HG03442 (cell line): ENCODE results near the gene AGRN.
"Not testable (repeated sequence)": the region's sequence is repeated elsewhere in the genome, so short reads cannot be mapped to it uniquely, and the experiment has no call there.

Source experiments
- ATAC-seq: cut with Tn5 transposase; IDR thresholded peaks from one replicate; pipeline ENCODE4 v1.9.1; 2021; ENCODE audit warnings: mild to moderate bottlenecking, moderate library complexity; ENCODE audit not compliant: unreplicated experiment

Gene AGRN

DNA sequence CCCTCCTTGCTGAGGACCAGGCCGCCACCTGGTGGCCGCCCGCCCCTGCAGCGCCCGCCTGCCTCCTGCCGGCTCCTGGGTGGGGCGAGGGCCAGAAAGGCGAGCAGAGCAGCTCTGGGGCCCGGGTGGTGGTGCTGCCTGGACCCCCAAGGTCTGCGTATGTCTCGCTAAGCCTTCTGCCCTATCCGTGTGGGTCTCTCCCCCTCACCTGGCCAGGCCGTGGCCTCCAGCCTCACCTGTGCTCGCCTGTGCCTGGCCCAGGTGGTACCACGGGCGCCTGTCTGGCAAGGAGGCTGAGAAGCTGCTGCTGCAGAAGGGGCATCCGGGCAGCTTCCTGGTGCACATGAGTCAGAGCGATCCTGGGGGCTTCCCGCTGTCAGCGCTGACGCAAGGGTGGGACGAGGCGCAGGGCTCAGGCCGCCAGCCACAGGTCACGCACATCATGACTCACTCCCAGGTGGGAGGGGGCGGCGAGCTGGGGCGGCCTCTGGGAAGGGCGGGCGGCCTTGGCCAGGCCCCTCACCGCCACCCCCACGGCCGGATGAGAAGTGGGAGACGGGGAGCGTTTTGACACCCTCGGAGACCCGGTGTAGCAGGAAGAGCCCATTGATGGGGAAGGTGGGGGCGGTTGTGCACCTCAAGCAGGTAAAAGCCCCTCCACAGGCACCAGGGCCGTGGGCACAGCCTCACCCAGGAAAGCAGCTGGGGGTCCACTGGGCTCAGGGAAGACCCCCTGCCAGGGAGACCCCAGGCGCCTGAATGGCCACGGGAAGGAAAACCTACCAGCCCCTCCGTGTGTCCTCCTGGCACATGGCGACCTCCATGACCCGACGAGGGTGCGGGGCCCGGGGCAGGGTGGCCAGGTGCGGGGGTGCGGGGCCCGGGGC is 44.3 kb downstream of the AGRN start:
- peak; percentile 54 for ATAC-seq

DNA sequence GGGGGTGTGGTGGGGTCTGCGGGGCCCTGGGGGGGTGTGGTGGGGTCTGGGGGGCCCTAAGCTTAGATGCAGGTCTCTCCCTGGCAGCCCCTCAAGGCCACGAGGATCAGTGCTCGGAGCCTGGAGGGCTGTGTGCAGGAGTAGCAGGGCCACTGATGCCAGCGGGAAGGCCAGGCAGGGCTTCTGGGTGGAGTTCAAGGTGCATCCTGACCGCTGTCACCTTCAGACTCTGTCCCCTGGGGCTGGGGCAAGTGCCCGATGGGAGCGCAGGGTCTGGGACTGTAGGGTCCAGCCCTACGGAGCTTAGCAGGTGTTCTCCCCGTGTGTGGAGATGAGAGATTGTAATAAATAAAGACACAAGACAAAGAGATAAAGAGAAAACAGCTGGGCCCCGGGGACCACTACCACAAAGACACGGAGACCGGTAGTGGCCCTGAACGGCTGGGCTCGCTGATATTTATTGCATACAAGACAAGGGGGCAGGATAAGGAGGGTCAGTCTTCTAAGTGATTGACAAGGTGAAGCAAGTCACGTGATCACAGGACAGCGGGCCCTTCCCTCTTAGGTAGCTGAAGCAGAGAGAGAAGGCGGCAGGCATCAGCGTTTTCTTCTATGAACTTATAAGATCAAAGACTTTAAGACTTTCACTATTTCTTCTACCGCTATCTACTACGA is 45.5 kb downstream of the AGRN start:
- ATAC-seq, result no peak

DNA sequence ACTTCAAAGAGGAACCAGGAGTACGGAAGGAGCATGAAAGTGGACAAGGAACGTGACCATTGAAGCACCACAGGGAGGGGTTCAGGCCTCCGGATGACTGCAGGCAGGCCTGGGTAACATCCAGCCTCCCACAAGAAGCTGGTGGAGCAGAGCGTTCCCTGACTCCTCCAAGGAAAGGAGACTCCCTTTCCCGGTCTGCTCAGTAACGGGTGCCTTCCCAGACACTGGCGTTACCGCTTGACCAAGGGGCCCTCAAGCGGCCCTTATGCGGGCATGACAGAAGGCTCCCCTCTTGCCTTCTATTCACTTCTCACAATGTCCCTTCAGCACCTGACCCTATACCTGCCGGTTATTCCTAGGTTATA is 46.0 kb downstream of the AGRN start:
- not testable (repeated sequence) for ATAC-seq

DNA sequence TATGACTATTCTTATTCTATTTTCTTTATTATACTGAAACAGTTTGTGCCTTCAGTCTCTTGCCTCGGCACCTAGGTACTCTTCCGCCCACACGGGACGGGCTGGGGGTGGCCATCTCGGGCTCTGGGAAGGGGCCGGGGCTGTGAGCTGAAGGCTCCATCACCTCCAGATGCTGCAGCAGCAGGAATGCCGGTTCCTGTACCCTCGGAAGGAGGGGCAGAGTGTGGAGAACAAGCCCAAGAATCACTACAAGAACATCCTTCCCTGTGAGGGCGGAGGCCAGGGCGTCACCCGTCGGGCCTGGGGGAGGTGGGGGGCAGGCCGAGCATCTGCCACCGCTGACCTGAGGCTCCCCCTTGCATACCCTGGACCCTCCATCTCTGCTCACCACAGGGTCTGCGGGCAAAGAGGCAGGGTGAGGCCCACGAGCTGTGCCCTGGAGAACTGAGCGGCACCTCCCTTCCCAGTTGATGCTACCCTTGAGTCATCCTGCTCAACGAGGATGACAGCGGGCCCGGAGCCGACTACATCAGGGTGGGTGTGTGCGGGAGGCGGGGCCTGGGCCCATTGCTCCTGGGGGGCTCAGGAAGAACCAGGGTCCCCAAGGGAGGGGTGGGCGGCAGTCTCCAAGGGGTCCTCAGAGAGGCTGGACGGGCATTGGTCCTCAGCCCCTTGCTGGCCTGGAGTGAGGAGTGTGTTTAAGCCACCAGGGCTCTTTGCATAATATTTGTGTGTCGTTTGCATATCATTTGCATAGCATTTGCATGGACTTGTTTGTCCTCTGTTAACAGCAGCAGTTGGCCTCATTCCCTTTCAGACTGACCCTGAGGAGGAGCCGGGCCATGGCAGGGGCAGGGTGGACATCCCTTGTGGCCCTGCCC is 46.7 kb downstream of the AGRN start:
- no peak for ATAC-seq

DNA sequence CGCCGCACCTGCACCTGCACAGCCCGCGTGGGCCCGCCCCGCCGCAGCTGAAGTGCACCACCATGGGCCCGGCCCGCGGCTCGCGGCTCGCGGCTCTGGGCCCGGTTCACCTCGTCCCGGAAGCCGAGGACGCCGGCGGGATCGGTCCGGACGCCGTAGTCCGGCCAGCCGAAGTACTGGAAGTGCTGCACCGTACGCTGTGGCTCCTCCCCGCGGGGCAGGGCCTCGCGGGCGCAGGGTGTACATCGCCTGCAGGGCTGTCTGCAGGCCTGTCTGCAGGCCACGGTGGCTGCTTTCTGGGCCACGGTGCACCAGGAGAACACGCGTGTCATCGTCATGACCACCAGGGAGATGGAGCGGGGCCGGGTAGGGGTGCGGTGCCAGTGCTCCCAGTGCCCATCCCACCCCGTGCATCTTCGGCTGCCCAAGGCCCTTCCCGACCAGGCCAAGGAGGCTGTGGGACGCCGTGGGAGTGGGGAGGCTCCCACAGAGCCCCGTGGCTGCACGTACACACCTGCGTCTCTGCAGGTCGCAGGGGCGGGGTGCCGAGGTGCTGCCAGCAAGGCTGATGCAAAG is 47.5 kb downstream of the AGRN start:
- ATAC-seq, result no peak

DNA sequence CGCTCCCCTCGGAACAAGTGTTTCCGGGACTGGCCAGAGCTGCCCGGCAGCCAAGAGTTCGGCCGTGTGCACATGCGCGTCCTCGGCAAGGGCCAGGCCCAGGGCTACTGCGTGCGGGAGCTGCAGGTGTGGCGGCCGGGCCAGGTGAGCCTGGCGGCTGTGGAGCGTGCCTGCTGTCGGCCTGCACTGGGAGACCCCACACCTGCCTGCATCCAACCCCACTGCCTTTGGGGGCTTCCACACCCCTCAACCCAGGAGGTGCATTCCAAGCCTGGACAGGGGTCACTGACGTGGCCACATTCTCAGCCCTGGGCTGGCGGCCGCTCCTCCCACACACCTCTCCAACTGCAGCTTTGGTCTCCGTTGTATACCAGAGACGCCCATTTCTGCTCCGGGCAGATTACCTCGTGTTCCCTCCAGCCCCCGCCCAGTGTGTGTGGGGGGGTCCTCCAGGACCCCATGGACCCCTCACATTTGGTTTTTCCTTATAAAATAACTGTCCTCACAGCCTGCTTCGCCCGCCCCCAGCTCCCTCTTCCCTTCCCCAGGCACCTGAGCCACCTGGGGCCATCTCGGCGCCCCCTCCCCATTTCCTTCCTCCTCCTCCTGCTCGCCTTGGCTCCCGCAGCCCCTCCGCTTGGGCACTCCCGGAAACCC is 48.1 kb downstream of the AGRN start:
- ATAC-seq, result no peak

DNA sequence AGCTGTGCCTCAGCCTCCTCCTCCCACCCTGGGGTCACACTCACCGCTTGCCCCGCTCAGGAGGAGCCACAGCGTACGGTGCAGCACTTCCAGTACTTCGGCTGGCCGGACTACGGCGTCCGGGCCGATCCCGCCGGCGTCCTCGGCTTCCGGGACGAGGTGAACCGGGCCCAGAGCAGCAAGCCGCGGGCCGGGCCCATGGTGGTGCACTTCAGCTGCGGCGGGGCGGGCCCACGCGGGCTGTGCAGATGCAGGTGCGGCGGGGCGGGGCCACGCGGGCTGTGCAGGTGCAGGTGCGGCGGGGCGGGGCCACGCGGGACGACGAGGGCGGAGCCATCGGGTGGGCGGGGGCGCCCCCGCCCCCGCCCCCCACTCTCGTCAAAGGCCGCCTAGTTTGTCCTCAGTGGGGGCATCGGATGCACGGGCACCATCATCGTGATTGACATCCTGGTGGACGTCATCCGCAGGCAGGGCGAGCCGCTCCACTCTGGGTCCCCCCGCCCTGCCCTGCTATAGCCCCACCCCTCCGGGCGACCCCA is 48.7 kb downstream of the AGRN start:
- ATAC-seq, result no peak

DNA sequence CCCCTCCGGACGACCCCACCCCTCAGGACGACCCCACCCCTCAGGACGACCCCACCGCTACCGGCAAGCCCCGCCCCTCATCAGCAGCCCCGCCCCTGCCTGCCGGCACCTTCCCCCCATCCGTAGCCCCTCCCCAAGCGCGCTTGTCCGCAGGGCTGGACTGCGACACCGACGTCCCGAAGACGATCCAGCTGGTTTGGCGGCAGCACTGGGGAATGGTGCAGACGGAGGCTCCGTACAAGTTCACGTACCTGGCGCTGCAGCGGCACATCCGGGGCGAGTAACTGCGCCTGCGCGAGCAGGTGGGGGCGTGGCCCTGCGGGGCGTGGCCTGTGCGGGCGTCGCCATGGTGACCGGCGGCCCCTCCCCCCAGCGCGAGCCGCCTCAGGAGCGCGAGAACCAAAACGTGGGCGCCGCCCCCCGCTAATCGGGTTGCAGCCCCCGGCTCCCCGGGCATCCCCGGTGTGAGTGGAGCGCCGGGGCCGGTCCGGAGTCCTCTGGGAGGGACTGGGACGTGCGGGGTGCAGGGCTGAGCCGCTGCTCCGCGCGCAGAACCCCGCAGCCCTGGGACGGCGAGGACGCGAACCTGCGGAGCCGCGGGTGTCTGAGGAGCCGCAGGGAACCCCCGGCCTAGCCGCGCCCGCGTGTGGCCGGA is 49.3 kb downstream of the AGRN start:
- no peak for ATAC-seq

DNA sequence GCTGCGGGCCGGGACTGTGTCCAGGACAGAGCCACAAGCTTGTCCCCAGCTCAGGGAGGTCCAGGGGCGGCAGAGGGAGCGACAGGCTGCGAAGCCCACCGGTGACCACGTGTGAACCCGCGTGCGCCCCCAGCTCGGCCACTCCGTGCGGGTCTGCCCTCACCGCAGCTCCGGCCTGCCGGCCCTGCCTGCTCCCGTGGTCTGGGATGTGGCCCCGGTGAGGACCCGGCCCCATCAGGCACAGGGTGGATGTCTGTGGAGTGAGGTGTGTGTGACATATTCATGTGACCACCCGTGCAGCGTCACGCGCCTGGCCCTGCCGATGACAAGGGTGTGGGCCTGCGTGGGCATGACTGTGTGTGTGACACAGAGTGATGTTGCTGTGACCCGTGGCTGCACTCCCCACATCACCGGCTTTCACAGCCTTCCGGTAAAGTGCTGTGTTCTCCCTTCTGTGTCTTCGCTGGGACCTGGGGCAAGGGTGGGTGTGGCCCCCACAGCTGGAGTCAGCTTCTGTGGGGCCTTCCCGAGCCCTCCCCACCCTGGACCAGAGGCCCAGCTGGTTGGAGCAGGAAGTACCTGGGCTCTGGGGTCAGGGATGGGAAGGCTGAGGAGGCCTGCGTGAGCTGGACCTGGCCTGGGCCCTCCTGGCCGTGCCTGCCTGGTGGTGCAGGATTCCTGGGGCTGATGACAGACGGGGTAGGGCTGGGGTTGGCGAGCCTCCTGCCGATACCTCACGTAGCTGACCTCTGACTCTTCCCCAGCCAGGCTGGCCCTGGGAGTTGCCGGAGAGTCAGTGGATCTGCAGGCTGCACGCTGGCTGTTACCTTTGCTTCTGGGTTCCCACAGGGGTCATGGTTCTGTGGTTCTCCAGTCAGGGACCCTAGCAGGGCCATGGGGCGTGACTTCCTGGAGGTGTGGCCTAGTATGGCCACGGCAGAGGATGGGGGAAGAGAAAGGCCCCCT is 50.1 kb downstream of the AGRN start:
- no peak for ATAC-seq

DNA sequence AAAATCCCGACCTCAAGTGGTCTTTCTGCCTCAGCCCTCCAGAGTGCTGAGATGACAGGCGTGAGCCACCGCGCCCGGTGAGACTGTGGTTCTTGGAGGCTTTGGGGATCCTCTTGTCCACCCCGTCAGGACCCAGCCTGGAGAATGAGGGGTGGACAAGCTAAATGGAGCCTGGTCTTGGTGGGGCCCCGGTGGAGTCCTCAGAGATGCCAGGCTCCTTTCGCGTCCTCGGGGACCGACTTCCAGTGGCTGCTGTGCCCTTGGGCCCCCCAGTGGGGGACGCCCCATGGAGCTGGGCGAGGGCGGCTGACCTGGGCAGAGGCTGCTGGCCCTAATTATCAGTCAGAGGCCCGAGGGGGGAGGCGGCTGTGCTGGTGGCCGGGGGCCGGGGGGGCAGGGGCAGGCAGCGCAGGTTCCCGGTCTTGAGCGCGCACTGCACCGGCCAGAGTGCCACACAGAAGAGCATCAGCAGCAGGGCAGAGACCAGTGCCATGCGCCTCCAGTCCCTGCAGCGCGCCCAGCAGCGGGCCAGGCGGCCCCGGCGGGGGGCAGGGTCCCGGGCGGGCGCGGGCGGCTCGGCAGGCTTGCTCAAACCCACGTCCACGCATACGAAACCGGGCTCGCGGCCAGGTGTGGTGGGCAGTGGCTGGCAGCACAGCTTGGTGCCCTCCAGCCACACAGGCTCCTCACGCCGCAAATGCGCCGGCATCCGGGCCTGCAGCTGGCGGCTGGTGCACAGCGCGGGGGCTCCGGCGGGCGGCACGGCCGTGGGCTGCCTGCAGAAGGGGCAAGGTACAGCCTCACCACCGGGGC is 51.8 kb downstream of the AGRN start:
- ATAC-seq, result no peak

DNA sequence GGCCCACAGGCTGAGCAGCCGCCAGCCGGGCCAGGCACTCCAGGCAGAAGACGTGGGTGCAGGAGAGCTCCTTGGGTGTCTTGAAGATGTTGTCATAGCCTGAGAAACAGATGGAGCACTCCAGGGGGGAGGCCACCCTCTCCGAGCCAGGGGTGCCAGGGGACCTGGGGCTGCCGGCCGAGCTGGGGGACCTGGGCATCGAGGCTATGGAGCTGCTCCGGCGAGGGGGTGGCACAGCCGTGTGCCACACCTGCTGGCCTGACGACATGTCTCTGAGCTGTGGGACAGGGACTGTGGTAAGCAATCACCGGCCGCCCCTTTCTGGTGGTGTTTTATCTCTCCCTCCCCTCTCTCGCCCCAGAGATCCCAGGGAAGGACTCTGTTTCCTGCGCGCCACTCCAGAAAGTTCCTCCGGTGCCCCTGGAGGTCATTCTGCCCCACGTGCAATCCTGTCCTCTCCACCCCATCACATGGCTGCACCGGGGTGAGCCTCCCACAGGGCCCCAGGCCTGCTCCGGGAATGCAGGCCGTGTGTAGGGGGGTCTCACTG is 52.5 kb downstream of the AGRN start:
- ATAC-seq, result no peak

DNA sequence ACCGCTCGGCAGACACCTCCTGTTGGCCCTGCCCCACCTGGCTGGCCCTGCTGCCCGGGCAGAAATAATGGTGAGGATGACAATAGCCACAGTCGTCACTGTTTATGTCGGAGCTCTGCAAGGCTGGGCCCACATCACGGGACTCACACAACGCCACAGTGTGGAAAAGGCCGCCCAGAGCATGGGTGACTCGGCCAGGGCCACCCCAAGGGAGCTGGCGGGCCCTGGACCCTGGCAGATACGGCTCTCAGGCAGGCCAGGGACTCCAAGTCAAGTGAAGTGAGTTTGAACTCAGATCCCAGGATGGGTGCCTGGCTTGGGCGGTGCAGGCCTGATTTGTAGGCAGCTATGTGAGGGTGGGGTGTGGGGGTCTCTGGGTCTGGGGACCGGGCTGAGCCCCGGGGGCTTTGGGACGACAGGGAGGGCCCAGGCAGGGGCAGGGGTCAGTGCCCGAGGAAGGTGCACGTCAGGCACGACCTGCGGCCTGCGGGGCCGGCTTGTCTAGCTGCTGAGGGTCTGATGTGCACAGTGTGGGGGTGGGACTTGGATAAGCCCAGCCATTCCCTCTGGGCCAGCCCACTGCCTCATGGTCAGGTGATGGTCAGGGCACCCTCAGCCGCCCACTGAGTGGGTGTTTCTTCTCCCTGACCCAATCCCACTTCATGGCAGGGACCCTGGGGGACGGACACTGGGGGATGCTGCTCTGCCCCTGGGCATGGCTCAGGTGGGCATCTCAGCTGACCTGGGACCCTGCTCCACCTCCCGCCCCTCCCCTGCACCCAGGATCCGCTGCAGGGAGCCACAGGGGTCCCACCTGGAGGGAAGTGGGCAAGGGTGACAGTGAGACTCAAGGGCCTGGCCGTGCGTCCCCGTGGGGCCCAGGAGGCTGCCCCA is 53.2 kb downstream of the AGRN start:
- ATAC-seq, result no peak

DNA sequence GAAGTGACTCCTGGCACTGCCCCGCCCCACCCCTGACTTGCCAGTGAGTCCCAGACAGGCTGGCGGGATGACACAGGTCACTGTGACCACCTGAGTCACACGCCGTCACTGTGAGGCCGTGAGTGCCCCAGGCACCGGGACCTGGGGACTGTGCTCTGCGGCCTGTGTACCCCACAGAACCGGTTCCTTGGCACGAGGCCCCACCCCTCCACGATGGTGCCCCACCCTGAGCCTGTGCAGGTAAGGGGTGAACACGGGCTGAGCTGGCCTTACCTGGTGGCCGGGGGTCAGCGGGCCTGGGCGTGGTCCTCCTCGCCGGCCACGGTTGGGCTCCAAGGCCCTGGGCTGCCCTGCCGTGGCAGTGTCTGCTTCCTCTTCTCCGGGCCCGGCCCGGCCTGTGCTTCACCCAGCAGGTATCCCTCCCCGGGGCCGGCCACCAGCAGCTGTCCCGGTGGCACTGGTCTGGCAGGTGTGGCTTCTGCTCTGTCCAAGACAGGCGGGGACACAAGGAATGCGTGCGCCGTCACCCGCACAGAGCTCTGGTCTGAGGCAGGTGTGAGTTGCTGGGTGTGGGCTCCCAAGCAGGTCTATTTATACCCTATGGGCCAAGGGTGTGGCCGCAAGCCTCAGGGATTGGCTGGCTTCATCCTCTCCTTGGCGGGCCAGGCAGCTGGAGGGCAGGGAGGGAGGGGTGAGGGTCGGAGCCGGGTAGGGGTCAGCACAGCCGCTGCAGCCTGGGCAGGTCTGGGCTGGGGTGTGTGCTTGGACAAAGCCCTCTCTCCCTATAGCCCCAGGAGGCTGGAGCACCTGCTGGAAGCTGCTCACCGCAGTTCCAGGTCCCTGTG is 54.0 kb downstream of the AGRN start, which contains the start of gene RNF223:
RNF223 (minus strand) TSS at position 564 of the 845 bp plus-strand sequence. CDS start 1,740 bp downstream, outside the sequence.
- no peak for ATAC-seq

DNA sequence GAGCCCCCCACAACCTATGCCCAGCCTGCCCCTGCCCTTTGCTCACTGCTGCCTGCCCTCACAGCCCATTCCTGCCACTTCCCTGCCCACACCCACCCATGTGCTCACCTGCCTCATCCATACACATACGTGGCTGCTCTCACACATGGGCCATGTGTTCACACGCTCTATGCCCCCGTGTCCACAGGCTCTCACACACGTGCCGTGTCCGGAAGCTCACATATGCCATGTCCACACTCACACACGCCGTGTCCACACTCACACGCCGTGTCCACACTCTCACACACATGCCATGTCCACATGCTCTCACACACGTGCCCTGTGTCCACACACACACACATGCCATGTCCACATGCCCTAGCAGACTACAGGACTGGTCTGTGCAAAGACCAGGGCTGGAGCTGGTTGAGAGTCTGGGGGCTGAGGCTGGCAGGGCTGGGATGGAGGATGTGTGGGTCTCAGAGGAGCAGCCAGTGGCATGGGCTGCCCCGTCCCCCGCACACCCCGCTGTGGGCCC is 54.8 kb downstream of the AGRN start:
- ATAC-seq, result no peak
